22Rv1 (cell line): ENCODE results near the gene OGFOD2.

ENCODE experiments used
- ZFX ChIP-seq: fragments of 450-650 bp; IDR thresholded peaks from 2 replicates; pipeline ENCODE4 v1.6.1; 2017; ENCODE audit warnings: antibody characterized with exemption, borderline replicate concordance
- TF ChIP-seq, protein P1 (sequence below): fragments of 450-650 bp; IDR thresholded peaks from 2 replicates; pipeline ENCODE4 v1.5.1; 2017; ENCODE audit warnings: mild to moderate bottlenecking

DNA sequence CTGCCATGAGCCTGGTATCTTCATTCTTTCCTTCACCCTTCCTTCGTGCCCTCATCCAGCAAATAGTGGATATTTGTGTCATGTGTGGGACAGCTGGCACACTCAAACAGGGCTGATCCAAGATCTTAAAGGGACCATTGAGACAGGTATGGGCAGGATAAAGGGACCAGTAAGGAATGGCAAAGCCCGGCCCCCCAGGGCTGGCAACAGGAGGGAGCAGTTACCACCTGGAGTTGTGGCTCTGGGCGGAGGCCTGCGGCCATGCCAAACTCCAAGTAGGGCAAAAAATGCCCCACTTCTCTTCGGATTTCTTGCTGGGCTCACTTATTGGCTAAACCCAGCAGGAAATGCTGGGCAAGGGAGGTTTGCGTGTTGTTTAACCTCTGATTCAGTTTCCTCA is 2.1 kb downstream of the OGFOD2 start:
- TF ChIP-seq, protein P1, sequence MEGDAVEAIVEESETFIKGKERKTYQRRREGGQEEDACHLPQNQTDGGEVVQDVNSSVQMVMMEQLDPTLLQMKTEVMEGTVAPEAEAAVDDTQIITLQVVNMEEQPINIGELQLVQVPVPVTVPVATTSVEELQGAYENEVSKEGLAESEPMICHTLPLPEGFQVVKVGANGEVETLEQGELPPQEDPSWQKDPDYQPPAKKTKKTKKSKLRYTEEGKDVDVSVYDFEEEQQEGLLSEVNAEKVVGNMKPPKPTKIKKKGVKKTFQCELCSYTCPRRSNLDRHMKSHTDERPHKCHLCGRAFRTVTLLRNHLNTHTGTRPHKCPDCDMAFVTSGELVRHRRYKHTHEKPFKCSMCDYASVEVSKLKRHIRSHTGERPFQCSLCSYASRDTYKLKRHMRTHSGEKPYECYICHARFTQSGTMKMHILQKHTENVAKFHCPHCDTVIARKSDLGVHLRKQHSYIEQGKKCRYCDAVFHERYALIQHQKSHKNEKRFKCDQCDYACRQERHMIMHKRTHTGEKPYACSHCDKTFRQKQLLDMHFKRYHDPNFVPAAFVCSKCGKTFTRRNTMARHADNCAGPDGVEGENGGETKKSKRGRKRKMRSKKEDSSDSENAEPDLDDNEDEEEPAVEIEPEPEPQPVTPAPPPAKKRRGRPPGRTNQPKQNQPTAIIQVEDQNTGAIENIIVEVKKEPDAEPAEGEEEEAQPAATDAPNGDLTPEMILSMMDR = no peak
- no peak for TF ChIP-seq ZFX
